A673 (cell line): Measurements from ENCODE around the gene ZNF827. TPM values are rescaled to one million over a fixed set of nuclear protein-coding genes. Genes with fewer than 3 reads are reported as not detected.

Experiments used
- BruUV-seq: library from RNA; stranded (reverse); fragments of 400-500 nt; replicated peaks from 2 replicates; lab custom pipeline; 2021; lab: Mats Ljungman, UMichigan
- CTCF ChIA-PET: fragments of 300-600 bp; sonication (Branson Sonifier 250); formaldehyde crosslinking; loops from one replicate; lab custom pipeline; 2022; ENCODE audit warnings: antibody characterized with exemption; lab: Charles Lee
- POLR2A ChIA-PET: fragments of 300-600 bp; sonication (Branson Sonifier 250); formaldehyde crosslinking; loops from one replicate; lab custom pipeline; 2022; ENCODE audit warnings: antibody characterized with exemption; ENCODE audit not compliant: low non-redundant PET; lab: Charles Lee
- DNase-seq: peaks from one replicate; pipeline ENCODE4 v3.0.0-alpha.2; 2015; ENCODE audit warnings: low spot score
- H3K27ac ChIP-seq: fragments of 200-600 bp; sonication (generic); 2 replicates; pipeline ENCODE4 v1.5.1; 2016; ENCODE audit warnings: mixed run types, low read depth, mild to moderate bottlenecking, mixed read lengths, antibody characterized with exemption, low read length; ENCODE audit not compliant: poor library complexity, severe bottlenecking
- H3K27me3 ChIP-seq: fragments of 200-600 bp; sonication (generic); replicated peaks from 2 replicates; pipeline ENCODE4 v1.6.1; 2017; ENCODE audit warnings: mixed run types, low read depth, mild to moderate bottlenecking, mixed read lengths, antibody characterized with exemption, low read length; ENCODE audit not compliant: insufficient read depth, poor library complexity
- H3K36me3 ChIP-seq: fragments of 200-600 bp; sonication (generic); 2 replicates; pipeline ENCODE4 v1.6.1; 2016; ENCODE audit warnings: mixed run types, mild to moderate bottlenecking, mixed read lengths, antibody characterized with exemption, low read length; ENCODE audit not compliant: insufficient read depth, poor library complexity, severe bottlenecking
- H3K4me1 ChIP-seq: fragments of 200-600 bp; sonication (generic); 2 replicates; pipeline ENCODE4 v1.6.1; 2017; ENCODE audit warnings: mixed run types, mild to moderate bottlenecking, mixed read lengths, antibody characterized with exemption, low read length; ENCODE audit not compliant: insufficient read depth, poor library complexity, severe bottlenecking
- H3K4me3 ChIP-seq: fragments of 200-600 bp; sonication (generic); 2 replicates; pipeline ENCODE4 v1.5.1; 2016; ENCODE audit warnings: low read depth, mixed run types, mild to moderate bottlenecking, mixed read lengths, low read length; ENCODE audit not compliant: poor library complexity, severe bottlenecking
- H3K9me3 ChIP-seq: fragments of 200-600 bp; sonication (generic); 2 replicates; pipeline ENCODE4 v1.6.1; 2016; ENCODE audit warnings: mixed run types, low read depth, mild to moderate bottlenecking, mixed read lengths, antibody characterized with exemption, low read length; ENCODE audit not compliant: poor library complexity, severe bottlenecking
- CTCF ChIP-seq: fragments of 300-800, 200-600 bp; sonication (generic); conservative IDR thresholded peaks from 2 replicates; pipeline ENCODE4 v1.5.1; 2017; ENCODE audit warnings: low read depth, mild to moderate bottlenecking, antibody characterized with exemption, low read length, moderate library complexity, mixed read lengths
- EZH2 ChIP-seq: fragments of 200-600 bp; sonication (generic); IDR thresholded peaks from 2 replicates; pipeline ENCODE4 v1.6.1; 2017; ENCODE audit warnings: borderline replicate concordance, low read depth, mild to moderate bottlenecking, mixed read lengths, antibody characterized with exemption, low read length; ENCODE audit not compliant: poor library complexity, severe bottlenecking
- intact Hi-C: fragments of 100-400 bp; cut with micrococcal nuclease; formaldehyde crosslinking; loops from one replicate; pipeline ENCODE4 v1.10.0; 2022; ENCODE audit not compliant: unreplicated experiment
- total RNA-seq: library from RNA; stranded (reverse); gene quantifications from 2 replicates; pipeline ENCODE4 v1.2.3, GENCODE V29; 2021

Gene ZNF827
- total RNA-seq, 1 experiment from 2014 or later, result 20.0 TPM

- no peaks in the 10 kb centered on the region for H3K9me3 ChIP-seq
- intact Hi-C loops, result no loop called here
- no TSS peak for BruUV-seq
- no peak for TF ChIP-seq CTCF
- no peak for TF ChIP-seq EZH2
- H3K27ac ChIP-seq, result no peak overlapping the region
- ChIA-PET POLR2A (no interaction called here), CTCF (no interaction called here)
- H3K27me3 ChIP-seq, result no peaks in the 10 kb centered on the region
- no peak for DNase-seq
- no peak overlapping the region for H3K4me3 ChIP-seq
- no peaks in the 10 kb centered on the region for H3K4me1 ChIP-seq
- no peaks in the 10 kb centered on the region for H3K36me3 ChIP-seq
Measured at GRCh38 chr4:145709336-145709735, 229.3 kb downstream of the ZNF827 start.

Other genes starting within 250 kb of the ZNF827 start
- gene LSM6, start 236.9 kb upstream of the ZNF827 start, total RNA-seq, result 54.1 and 61.7 TPM in 2 replicates